ENCODE data around the gene EDNRA. TPM values are rescaled to one million over a fixed set of nuclear protein-coding genes. Genes with fewer than 3 reads are reported as not detected.

EDNRA gene
- polyA plus RNA-seq, 1 of the 3 experiments (the other 2 are of a cell fraction): 1.2 TPM

- no peak for TF ChIP-seq RCOR1 (IDR thresholded peaks at IDR 0.05; ENCODE audit: low read length)
- no peak for TF ChIP-seq EP300 (IDR thresholded peaks at IDR 0.05; ENCODE audit: borderline replicate concordance in 1 of 2, low read depth in 1 of 2, low read length in 1 of 2)
- no peak for TF ChIP-seq IRF3 (IDR thresholded peaks at IDR 0.05; ENCODE audit: low read depth, low read length)
- TF ChIP-seq FOXJ3 (CRISPR knock-in tag; IDR thresholded peaks at IDR 0.05): no peak
Measured at GRCh38 chr4:147481577-147482109, 746 bp downstream of the EDNRA start (continued).

- peak overlapping the region; percentile 56; the same call in 1 of the 2 replicates for H3K9ac ChIP-seq
- no peaks in the 10 kb centered on the region for H3K9me2 ChIP-seq
- H3K27ac ChIP-seq (ENCODE audit: low read depth in 2 of 2, low read length in 1 of 2): no peak overlapping the region
- no peak for TF ChIP-seq YY1 (IDR thresholded peaks at IDR 0.05; ENCODE audit: low read depth)
- TF ChIP-seq TCF12 (IDR thresholded peaks at IDR 0.05): no peak
- TF ChIP-seq MAX (IDR thresholded peaks at IDR 0.05; ENCODE audit: low read depth): no peak
- TF ChIP-seq USF2 (IDR thresholded peaks at IDR 0.05; ENCODE audit: borderline replicate concordance, low read depth, low read length): no peak
- no peak for TF ChIP-seq REST (IDR thresholded peaks at IDR 0.05; ENCODE audit: low read depth, low read length)
- TF ChIP-seq RAD21 (IDR thresholded peaks at IDR 0.05; ENCODE audit: low read length): no peak
- TF ChIP-seq TAF1 (IDR thresholded peaks at IDR 0.05; ENCODE audit: borderline replicate concordance, low read depth, low read length): no peak
- TF ChIP-seq EP300 (IDR thresholded peaks at IDR 0.05; ENCODE audit: borderline replicate concordance in 1 of 2, low read depth in 1 of 2, low read length in 1 of 2): no peak
- no peak for TF ChIP-seq PBX3 (IDR thresholded peaks at IDR 0.05)
- no peak for TF ChIP-seq FOXM1 (IDR thresholded peaks at IDR 0.05; ENCODE audit: low read depth)
- TF ChIP-seq FOXJ3 (CRISPR knock-in tag; IDR thresholded peaks at IDR 0.05): no peak
- TF ChIP-seq CHD2 (IDR thresholded peaks at IDR 0.05; ENCODE audit: low read length, partially characterized antibody): no peak
- no peak for TF ChIP-seq SIN3A (IDR thresholded peaks at IDR 0.05; ENCODE audit: borderline replicate concordance, low read depth, low read length)
- TF ChIP-seq NRF1 (IDR thresholded peaks at IDR 0.05; ENCODE audit: low read depth, low read length): no peak
- TF ChIP-seq POLR2AphosphoS5 (IDR thresholded peaks at IDR 0.05; ENCODE audit: low read depth, low read length): no peak
- TF ChIP-seq RXRA (IDR thresholded peaks at IDR 0.05; ENCODE audit: borderline replicate concordance, low read depth): no peak
- H3K36me3 ChIP-seq (replicated peaks in 1 of 2; ENCODE audit: control insufficient read depth in 1 of 2, insufficient read depth in 2 of 2, low read length in 1 of 2): no peaks in the 10 kb centered on the region
- H3K27me3 ChIP-seq (ENCODE audit: insufficient read depth): no peaks in the 10 kb centered on the region
- no peaks in the 10 kb centered on the region for H3K79me2 ChIP-seq (ENCODE audit: insufficient read depth)
- H3K4me1 ChIP-seq (ENCODE audit: control insufficient read depth in 1 of 2, insufficient read depth in 2 of 2, low read depth in 1 of 2, low read length in 1 of 2): peaks cover 6 to 29% of the 10 kb centered on the region in 2 experiments; a peak in 2 of 4 replicates
- peak overlapping the region; percentile 89 for H3K4me2 ChIP-seq
- no peaks in the 10 kb centered on the region for H3K9me3 ChIP-seq
- ChIA-PET POLR2A (no interaction called here), CTCF (interaction anchor here (1.2 kb wide), 1 partner anchor 330 kb away, joined by 5 read pairs; no protein-coding TSS in a partner anchor)
- no peak for DNase-seq
- H2AFZ ChIP-seq (ENCODE audit: low read depth): no peak overlapping the region
- no peaks in the 10 kb centered on the region for H4K20me1 ChIP-seq (ENCODE audit: insufficient read depth)
- peak overlapping the region in 1 of 2 experiments; percentile 69; a peak in 1 of 4 replicates for H3K4me3 ChIP-seq (ENCODE audit: low read depth in 2 of 2, low read length in 1 of 2)
- WGBS (ENCODE audit: low lambda C conversion rate): 54% methylated on average over 2 of the region's 2 CpGs
- H3F3A ChIP-seq (replicated peaks; ENCODE audit: insufficient read depth): peaks cover 3% of the 10 kb centered on the region
Measured at GRCh38 chr4:147482281-147482680, 1.4 kb downstream of the EDNRA start.

All from SK-N-SH (cell line).